SK-N-SH treated with all-trans-retinoic acid at 6 μM for 48 hours (cell line): ENCODE measurements around the gene MIAT.

Experiments used
- ATAC-seq: fragments of 200-7000 bp; cut with Tn5 transposase; 3 replicates; pipeline ENCODE4 v1.9.1; 2020; ENCODE audit warnings: mild to moderate bottlenecking, moderate library complexity
- BACH2 ChIP-seq: fragments of 250-450 bp; sonication (Bioruptor Pico); IDR thresholded peaks from 2 replicates; pipeline ENCODE4 v1.9.0; 2021; ENCODE audit warnings: mild to moderate bottlenecking, borderline replicate concordance
- CSDC2 ChIP-seq: fragments of 250-450 bp; sonication (Bioruptor Pico); IDR thresholded peaks from 2 replicates; pipeline ENCODE4 v1.5.0; 2020; ENCODE audit warnings: mild to moderate bottlenecking, moderate library complexity
- CSRNP3 ChIP-seq: fragments of 250-450 bp; sonication (Bioruptor Pico); IDR thresholded peaks from 2 replicates; pipeline ENCODE4 v1.5.1; 2021; ENCODE audit warnings: mild to moderate bottlenecking, moderate library complexity
- GLIS3 ChIP-seq: fragments of 250-450 bp; sonication (Bioruptor Pico); IDR thresholded peaks from 2 replicates; pipeline ENCODE4 v1.5.0; 2020; ENCODE audit warnings: mild to moderate bottlenecking, moderate library complexity
- ISL1 ChIP-seq: fragments of 250-450 bp; sonication (Bioruptor Pico); IDR thresholded peaks from 2 replicates; pipeline ENCODE4 v2.1.2; 2022; ENCODE audit warnings: mild to moderate bottlenecking, moderate library complexity
- OSR1 ChIP-seq: fragments of 250-450 bp; sonication (Bioruptor Pico); IDR thresholded peaks from 2 replicates; pipeline ENCODE4 v1.8.0; 2022; ENCODE audit warnings: moderate library complexity, mild to moderate bottlenecking, inconsistent platforms
- PATZ1 ChIP-seq: fragments of 250-450 bp; sonication (Bioruptor Pico); IDR thresholded peaks from 2 replicates; pipeline ENCODE4 v1.8.0; 2020; ENCODE audit warnings: mild to moderate bottlenecking, moderate library complexity, borderline replicate concordance
- POU6F1 ChIP-seq: fragments of 250-450 bp; sonication (Bioruptor Pico); IDR thresholded peaks from 2 replicates; pipeline ENCODE4 v1.8.0; 2021; ENCODE audit warnings: low read depth, mild to moderate bottlenecking, moderate library complexity, borderline replicate concordance
- PPARA ChIP-seq: fragments of 250-450 bp; sonication (Bioruptor Pico); IDR thresholded peaks from 2 replicates; pipeline ENCODE4 v1.5.0; 2020; ENCODE audit warnings: mild to moderate bottlenecking, borderline replicate concordance
- RARB ChIP-seq: fragments of 250-450 bp; sonication (Bioruptor Pico); IDR thresholded peaks from 2 replicates; pipeline ENCODE4 v1.8.0; 2021; ENCODE audit warnings: mild to moderate bottlenecking, moderate library complexity
- SNAI2 ChIP-seq: fragments of 250-450 bp; sonication (Bioruptor Pico); IDR thresholded peaks from 2 replicates; pipeline ENCODE4 v1.5.0; 2020; ENCODE audit warnings: mild to moderate bottlenecking, moderate library complexity
- TCF4 ChIP-seq: fragments of 250-450 bp; sonication (Bioruptor Pico); IDR thresholded peaks from 2 replicates; pipeline ENCODE4 v1.8.0; 2021; ENCODE audit warnings: mild to moderate bottlenecking, moderate library complexity, borderline replicate concordance
- TOX ChIP-seq: fragments of 250-450 bp; sonication (Bioruptor Pico); IDR thresholded peaks from 2 replicates; pipeline ENCODE4 v1.8.0; 2021; ENCODE audit warnings: mild to moderate bottlenecking, moderate library complexity, borderline replicate concordance
- TSHZ2 ChIP-seq: fragments of 250-450 bp; sonication (Bioruptor Pico); IDR thresholded peaks from 2 replicates; pipeline ENCODE4 v1.5.0; 2020; ENCODE audit warnings: mild to moderate bottlenecking, moderate library complexity
- ZC3H10 ChIP-seq: fragments of 250-450 bp; sonication (Bioruptor Pico); IDR thresholded peaks from 2 replicates; pipeline ENCODE4 v1.5.1; 2021; ENCODE audit warnings: mild to moderate bottlenecking, moderate library complexity
- ZFP3 ChIP-seq: fragments of 250-450 bp; sonication (Bioruptor Pico); IDR thresholded peaks from 2 replicates; pipeline ENCODE4 v1.5.0; 2020; ENCODE audit warnings: mild to moderate bottlenecking, moderate library complexity
- ZFP30 ChIP-seq: fragments of 450-650 bp; formaldehyde crosslinking; IDR thresholded peaks from 2 replicates; pipeline ENCODE4 v1.5.0; 2022; ENCODE audit warnings: mild to moderate bottlenecking, moderate library complexity
- ZNF565 ChIP-seq: fragments of 450-650 bp; formaldehyde crosslinking; conservative IDR thresholded peaks from 2 replicates; pipeline ENCODE4 v1.5.0; 2020; ENCODE audit warnings: low read depth, mild to moderate bottlenecking, moderate library complexity
- ZNF8 ChIP-seq: fragments of 450-650 bp; formaldehyde crosslinking; IDR thresholded peaks from 2 replicates; pipeline ENCODE4 v1.5.0; 2020; ENCODE audit warnings: mild to moderate bottlenecking, moderate library complexity

MIAT gene

GRCh38 chr22:26708256-26709009, 51.0 kb downstream of the MIAT start (continued):
- TF ChIP-seq RARB (CRISPR knock-in tag) (no peak), ZFP30 (no peak), CSDC2 (CRISPR knock-in tag) (no peak), BACH2 (no peak)

GRCh38 chr22:26709617-26710390, 52.4 kb downstream of the MIAT start:
- no peak for ATAC-seq
- TF ChIP-seq PATZ1 (CRISPR knock-in tag): no peak
- TF ChIP-seq TSHZ2 (CRISPR knock-in tag): no peak
- TF ChIP-seq SNAI2 (CRISPR knock-in tag): no peak
- TF ChIP-seq RARB (CRISPR knock-in tag): no peak
- no peak for TF ChIP-seq GLIS3 (CRISPR knock-in tag)
- TF ChIP-seq CSRNP3 (CRISPR knock-in tag): no peak
- TF ChIP-seq POU6F1 (CRISPR knock-in tag): no peak
- no peak for TF ChIP-seq TOX (CRISPR knock-in tag)
- TF ChIP-seq ZC3H10 (CRISPR knock-in tag): no peak

- no peak for ATAC-seq
- TF ChIP-seq ISL1 (CRISPR knock-in tag) (no peak), CSRNP3 (CRISPR knock-in tag) (no peak), ZNF565 (CRISPR knock-in tag) (no peak), ZFP30 (no peak), CSDC2 (CRISPR knock-in tag) (no peak), ZNF8 (CRISPR knock-in tag) (no peak), OSR1 (CRISPR knock-in tag) (no peak), TSHZ2 (CRISPR knock-in tag) (no peak), POU6F1 (CRISPR knock-in tag) (no peak), ZFP3 (CRISPR knock-in tag) (no peak), TOX (CRISPR knock-in tag) (no peak), TCF4 (CRISPR knock-in tag) (no peak), PPARA (CRISPR knock-in tag) (no peak)
Observed at GRCh38 chr22:26711205-26711963, 54.0 kb downstream of the MIAT start.
